GM13977 (cell line): ENCODE data around the gene RNF175.

Experiments
- DNase-seq: peaks from one replicate; pipeline ENCODE4 v3.0.0; 2012; ENCODE audit warnings: low spot score
- CTCF ChIP-seq: IDR thresholded peaks from 2 replicates; pipeline ENCODE4 v1.5.1; 2012; ENCODE audit warnings: mild to moderate bottlenecking, control low read depth; ENCODE audit not compliant: insufficient read depth; ENCODE audit errors: extremely low read depth, missing control alignments
- in situ Hi-C: fragments of 300-500 bp; cut with MboI; formaldehyde crosslinking; loops from one replicate; pipeline ENCODE4 v1.12.0; 2022; ENCODE audit warnings: low sequenced_read_pairs, low pct_unique_long_range_greater_than_20kb, mixed read lengths, inconsistent platforms; ENCODE audit not compliant: unreplicated experiment

RNF175 gene

DNA sequence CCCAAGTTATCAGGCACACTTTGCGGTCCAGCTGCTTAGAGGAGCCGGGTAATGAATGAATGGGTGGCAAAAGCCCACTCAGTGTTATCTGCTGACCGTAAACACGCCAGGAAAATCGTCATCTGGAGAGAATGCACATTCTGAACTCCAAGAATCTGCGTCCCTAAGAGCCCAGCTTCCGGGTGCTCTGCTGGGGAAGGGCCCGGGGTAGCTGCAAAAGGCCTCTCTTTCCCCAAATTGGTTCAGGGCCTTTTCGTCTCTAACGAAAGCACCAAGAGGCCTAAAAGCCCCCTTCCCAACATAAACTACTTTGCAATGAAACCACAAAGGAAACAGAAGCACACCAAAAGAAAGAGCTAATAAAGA is 30.7 kb upstream of the RNF175 start:
- in situ Hi-C loops: no loop called here
- TF ChIP-seq CTCF: no peak
- DNase-seq: no peak

GRCh38 chr4:153789741-153790499 is 30.1 kb upstream of the RNF175 start:
- DNase-seq: no peak
- TF ChIP-seq CTCF: no peak
- in situ Hi-C loops: no loop called here

DNA sequence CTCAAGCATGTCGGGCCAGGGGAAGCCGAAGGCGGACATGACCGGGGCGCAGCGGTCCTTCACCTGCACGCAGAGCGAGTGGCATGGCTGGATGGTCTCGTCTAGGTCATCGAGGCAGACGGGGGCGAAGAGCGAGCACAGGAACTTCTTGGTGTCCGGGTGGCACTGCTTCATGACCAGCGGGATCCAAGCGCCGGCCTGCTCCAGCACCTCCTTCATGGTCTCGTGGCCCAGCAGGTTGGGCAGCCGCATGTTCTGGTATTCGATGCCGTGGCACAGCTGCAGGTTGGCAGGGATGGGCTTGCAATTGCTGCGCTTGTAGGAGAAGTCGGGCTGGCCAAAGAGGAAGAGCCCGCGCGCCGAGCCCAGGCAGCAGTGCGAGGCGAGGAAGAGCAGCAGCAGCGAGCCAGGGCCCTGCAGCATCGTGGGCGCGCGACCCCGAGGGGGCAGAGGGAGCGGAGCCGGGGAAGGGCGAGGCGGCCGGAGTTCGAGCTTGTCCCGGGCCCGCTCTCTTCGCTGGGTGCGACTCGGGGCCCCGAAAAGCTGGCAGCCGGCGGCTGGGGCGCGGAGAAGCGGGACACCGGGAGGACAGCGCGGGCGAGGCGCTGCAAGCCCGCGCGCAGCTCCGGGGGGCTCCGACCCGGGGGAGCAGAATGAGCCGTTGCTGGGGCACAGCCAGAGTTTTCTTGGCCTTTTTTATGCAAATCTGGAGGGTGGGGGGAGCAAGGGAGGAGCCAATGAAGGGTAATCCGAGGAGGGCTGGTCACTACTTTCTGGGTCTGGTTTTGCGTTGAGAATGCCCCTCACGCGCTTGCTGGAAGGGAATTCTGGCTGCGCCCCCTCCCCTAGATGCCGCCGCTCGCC is 28.8 kb upstream of the RNF175 start, which contains the start of gene SFRP2:
TSS of gene SFRP2 (minus strand) at position 671 of the 864 bp plus-strand sequence. CDS start at position 423, 248 bp downstream.
- DNase-seq: no peak
- no peak for TF ChIP-seq CTCF
- in situ Hi-C loops: no loop called here

- no peak for DNase-seq
- TF ChIP-seq CTCF: no peak
- in situ Hi-C loops: no loop called here
These were observed 28.2 kb upstream of the RNF175 start for GRCh38 chr4:153788051-153788412.

- in situ Hi-C loops: no loop called here
- no peak for TF ChIP-seq CTCF
These were observed 27.8 kb upstream of the RNF175 start for GRCh38 chr4:153787575-153787974.

DNA sequence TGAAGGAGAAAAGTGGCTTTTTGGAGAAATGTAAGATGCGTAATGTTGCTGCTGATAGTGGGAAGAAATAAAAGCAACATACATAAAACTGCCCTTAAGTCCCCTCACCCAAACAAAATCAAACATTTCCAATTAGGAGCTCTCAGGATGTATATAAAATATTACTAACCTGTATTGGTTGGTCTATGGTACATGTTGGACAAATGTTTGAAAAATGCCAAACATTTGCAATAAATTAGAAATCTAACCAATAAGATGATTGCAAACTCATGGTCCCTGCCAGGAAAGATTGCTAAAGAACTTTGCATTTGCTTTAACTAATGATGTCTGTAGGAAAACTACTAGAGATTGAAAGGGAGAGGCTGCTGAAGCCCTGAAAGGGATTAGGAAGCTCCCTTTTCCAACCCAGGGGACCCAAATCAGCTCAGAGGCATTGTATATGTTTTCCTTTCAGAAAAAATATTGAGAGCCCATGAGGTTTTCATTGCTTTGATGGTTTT is 27.3 kb upstream of the RNF175 start:
- in situ Hi-C loops: no loop called here

More at GRCh38 chr4:153787575-153787974, 27.8 kb upstream of the RNF175 start:
- no peak for DNase-seq

More for the DNA sequence above, 27.3 kb upstream of the RNF175 start:
- no peak for TF ChIP-seq CTCF
- no peak for DNase-seq
